Stimulated activated CD4-positive, alpha-beta T cell treated with anti-CD3 and anti-CD28 coated beads, Interleukin-15, amount 100 ng/mL, for 24 hours (primary cell): ENCODE measurements around the gene LIMS1.
"Not testable (repeated sequence)": the region's sequence is repeated elsewhere in the genome, so short reads cannot be mapped to it uniquely, and the experiment has no call there.

Experiments used
- DNase-seq: peaks from one replicate; pipeline ENCODE4 v3.0.0-alpha.2; 2020

The LIMS1 gene

DNA sequence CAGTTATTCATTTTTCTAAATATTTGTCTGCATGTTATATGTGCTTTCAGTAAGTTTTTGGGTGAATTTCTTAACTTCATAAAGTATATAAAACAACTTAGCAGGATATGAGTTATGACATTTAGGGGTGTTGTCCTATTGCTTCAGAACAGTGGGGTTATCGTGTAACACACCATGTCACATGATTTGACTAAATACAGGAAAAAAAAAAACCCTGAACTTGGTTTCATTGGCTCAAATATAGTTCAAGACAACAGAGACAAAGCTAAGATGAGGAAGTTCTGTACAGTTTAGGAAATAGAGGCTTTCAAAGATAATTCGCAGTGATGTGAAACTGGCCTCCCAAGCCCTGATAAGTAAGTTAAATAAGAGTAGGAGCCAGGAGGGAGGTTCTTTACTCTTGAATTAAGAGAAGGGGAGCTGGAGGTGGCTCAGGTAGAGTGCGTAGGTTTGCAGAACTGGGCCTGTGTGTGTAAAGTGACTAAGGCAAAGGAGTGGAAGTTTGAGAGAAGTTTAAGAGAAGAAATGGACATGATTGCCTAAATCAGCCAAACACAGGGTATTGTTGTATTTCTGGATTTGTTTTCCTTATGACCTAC lies 53.9 kb downstream of the LIMS1 start:
- DNase-seq, result no peak

DNA sequence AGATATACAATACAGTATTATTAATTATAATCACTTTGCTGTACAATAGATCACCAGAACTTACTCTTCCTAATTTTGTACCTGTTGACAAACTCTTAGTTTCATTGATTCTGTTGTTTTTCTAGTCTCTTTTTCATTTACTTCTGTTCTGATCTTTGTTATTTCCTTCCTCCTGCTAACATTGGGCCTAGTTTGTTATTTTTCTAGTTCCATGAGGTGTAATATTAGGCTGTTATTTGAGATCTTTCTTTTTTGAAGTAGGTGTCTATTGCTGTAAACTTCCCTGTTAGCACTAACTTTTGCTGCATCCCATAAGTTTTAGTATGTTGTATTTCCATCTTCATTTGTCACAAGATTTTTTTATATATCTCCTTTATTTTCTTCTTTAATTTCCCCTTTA lies 55.1 kb downstream of the LIMS1 start:
- DNase-seq, result no peak

GRCh38 chr2:108589781-108590180 lies 55.5 kb downstream of the LIMS1 start:
- no peak for DNase-seq

- DNase-seq, result peak; percentile 37
Observed at GRCh38 chr2:108591163-108591562, 56.9 kb downstream of the LIMS1 start.

DNA sequence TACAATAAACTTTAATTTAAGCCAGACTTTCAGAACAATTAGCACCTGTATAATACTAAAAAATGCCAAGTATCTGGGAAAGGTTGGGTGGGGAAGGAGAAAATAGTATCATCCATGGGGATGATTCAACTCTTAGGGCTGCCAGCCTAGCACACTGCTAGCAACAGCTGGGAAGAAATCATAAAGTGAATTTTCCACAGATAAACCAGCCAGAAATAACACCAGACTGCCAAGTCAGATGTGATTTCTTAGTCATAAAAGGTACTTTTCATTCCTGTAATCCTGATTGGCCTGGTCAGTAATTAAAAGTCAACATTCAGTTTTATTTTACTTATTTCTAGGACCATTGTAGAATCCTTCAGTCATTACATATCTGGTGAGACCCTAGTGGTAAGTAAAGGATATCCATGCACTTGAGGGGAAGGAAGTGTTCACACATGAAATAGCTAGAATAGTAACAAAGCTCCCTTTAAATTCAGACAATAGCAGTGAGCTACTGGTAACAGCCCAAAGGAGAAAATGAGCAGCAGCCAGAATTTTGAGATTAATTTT lies 59.4 kb downstream of the LIMS1 start:
- no peak for DNase-seq

GRCh38 chr2:108594132-108594981 lies 60.1 kb downstream of the LIMS1 start:
- DNase-seq, result peak; percentile 26

DNA sequence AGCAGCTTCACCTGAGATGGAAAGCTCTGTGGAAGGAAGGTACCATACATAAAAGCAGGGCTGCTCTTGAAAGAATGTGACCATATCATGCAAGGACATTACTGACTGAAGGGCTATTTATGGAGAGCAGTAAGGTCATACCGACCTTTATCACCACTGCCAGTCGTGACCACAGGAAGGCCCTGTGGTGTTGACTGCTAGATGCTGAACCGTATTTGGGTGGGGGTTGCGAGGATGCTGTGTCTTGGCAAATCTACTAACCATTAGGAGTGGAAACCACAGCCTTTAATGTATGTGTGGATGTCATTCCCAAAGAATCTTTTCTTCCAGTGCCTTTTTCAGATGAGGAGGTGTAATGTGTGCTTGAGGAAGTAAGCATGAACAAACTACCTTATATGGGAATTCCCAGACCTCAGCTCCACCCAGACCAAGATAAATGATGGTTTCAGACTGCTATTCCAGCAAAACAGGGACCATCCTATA lies 60.8 kb downstream of the LIMS1 start:
- peak; percentile 36 for DNase-seq

GRCh38 chr2:108595771-108596170 lies 61.5 kb downstream of the LIMS1 start:
- DNase-seq, result not testable (repeated sequence)

DNA sequence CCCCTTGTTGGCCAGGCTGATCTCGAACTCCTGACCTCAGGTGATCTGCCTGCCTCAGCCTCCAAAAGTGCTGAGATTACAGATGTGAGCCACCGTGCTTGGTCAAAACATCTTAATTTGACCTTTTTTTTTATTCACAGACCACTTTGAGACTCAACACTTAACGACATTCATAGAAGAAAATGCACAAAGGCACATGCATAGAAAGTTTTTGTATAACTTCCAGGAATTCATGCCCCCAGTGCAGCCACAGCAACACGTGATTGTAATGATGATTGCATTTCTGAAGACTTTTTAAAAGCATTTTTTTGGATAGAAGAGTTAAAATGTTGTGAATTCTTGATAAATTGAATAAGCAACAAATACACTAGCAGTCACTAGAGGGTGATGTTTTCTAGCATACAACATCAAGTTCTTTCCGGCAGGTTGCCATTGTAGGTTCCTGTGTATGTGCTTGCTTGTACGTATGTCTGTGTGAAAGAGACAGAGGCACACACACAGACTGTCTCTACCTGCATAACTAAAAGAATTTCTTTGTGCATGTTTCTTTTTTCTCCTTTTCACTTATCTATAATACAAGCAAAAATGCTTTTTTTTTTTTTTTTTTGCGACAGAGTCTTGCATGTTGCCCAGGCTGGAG lies 63.0 kb downstream of the LIMS1 start:
- DNase-seq, result peak; percentile 12

DNA sequence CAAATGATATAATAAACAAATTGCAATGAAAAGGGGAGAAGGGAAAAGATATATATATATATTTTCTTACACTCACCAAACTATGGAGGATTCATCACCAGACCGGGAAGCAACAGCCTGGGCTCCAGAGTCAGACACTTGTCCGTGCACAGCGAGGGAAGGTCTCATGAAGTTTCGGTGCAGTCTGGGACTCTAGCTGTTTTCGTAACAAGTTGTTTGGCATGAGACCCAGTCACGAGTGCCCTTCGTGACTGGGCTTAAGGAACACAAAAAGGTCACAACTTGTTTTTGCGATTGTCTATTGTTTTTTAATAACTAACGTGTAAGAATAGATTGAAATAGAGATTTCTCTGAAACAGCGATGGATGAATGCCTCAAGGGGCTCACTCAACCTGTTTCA lies 66.9 kb downstream of the LIMS1 start:
- not testable (repeated sequence) for DNase-seq

DNA sequence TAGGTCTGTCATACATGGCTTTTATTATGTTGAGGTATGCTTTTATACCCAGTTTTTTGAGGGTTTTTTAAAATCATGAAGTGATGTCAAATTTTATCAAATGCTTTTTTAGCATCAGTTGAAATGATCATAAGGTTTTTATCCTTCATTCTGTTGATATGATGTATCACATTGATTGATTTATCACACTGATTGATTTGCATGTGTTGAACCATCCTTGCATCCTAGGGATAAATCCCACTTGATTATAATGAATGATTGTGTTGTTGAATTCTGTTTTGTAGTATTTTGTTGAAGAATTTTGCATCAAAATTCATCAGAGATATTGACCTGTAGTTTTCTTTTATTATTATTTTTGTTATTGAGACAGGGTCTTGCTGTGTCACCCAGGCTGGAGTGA lies 68.2 kb downstream of the LIMS1 start:
- DNase-seq, result no peak

- DNase-seq, result no peak
Observed at GRCh38 chr2:108604196-108604595, 69.9 kb downstream of the LIMS1 start.

GRCh38 chr2:108605947-108606346 lies 71.7 kb downstream of the LIMS1 start:
- DNase-seq, result no peak

DNA sequence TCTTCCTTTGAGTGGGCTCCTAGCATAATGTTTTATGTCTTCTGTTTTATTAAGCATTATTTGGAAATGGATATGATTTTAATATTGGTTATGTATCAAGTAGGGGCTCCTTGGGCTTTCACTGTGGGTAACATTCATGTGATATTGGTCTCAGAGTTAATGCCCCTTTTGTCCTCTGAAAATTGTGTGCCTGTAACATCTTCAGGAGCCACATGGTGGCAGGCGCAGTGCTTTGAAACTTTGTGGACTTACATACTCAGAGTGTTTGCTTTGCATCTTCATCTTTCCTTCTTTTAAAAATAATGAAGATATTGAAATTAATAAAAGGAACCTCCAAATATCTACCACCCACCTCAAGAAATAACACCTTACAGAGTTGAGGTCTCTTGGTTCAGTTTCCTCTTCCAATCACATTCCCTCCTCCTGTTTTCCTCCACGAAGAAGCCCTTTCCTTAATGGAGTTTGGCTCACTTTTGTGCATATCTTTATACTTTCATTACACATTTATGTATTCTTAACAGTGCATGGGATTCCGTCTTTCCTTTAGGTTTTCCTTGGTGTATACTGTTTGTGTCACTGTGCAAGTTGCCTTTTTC lies 73.5 kb downstream of the LIMS1 start:
- DNase-seq, result peak; percentile 51

DNA sequence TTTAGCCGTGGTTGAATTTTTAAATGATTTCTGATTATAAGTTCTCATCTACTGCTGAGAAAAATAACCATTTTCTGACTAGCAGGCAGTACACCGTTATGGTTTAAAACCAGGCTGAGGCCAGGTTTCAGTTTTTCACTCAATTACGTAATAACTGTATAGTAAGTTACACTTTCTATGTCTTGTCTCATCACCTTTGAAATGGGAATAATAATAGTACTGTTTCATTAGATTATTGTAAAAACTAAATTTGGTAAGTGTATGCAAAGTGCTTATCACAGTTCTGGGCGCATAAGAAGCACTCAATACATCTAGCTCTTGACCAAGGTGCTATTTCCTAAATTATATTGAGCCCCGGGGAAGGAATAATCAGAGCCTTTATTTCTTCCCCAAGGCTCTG lies 76.8 kb downstream of the LIMS1 start:
- no peak for DNase-seq

DNA sequence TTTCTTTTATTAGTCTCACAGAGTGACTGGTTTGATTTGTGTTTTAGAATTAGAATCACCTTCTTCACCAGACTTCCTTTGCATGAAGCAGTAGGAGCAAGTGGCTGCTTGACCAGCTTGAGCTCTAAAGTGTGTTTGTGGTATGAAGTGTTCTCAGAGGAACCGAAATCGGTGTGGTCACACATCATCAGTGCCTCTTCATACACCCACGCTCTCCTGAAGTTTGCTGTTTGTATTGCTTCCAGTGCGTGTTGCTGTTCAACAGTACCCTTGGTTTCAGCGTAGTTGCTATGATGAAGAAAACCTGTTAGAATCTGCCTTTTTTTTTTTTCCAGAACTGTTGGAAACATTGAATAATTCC lies 77.9 kb downstream of the LIMS1 start:
- peak; percentile 60 for DNase-seq

GRCh38 chr2:108612514-108613183 lies 78.4 kb downstream of the LIMS1 start:
- DNase-seq, result peak; percentile 73

DNA sequence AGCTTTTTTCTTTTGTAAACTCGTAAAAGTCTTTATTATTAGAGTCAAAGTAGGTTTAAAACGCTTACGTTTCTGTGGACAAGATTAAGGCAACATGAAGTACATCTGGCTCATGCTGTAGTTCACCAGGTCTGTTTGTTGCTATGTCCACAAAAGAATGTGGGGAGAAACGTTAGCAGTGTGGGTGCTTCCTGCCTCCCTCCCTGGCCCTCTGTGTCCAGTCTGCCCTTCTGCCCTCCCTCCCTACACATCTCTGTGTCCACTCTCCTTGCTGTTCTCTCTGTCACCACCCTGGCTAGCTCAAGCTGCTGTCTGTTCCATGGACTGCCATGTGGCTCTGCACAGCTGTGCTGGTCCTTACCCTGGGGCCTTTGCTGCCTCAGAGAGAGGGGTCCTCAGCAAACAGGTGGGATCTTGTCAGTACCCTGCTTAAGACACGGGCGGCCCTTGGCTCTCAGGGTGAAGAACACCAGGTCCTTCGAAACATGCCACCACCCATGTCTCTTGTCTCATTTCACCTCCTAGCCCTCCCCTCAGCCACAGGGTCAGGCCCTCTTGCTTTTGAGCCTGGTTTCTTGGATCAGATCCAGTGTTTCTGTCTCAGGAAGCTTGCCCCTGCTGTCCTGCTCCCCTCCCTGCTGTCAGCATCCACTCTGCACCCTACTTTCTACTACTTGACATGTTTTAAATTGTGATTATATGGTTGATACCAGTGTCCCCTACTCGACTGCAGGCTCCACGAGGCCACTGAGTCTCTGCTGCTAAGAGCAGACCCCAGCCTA lies 79.2 kb downstream of the LIMS1 start:
- DNase-seq, result no peak

GRCh38 chr2:108614043-108614545 lies 79.8 kb downstream of the LIMS1 start:
- DNase-seq, result no peak

DNA sequence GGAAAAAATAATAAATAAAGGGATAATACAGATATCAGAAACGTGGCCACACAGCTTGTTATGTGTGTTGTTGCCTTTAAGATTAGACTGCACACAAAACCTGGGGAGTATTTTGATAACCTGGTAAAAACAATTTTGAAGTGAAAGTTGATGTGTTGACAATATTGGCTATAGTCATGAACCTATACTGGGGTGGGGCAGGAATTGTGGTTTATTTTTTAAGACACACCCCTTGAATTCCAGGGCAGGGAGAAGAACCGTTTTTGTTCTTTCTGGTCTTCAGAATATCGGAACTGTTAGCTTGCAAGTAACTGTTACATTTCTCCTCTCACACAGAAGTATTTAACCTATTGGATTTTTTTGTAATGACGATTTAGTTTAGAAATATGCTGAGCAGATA lies 80.4 kb downstream of the LIMS1 start:
- no peak for DNase-seq

GRCh38 chr2:108615480-108616090 lies 81.3 kb downstream of the LIMS1 start:
- DNase-seq, result no peak
